ENCODE data around the gene LIME1. TPM values are rescaled to one million over a fixed set of nuclear protein-coding genes. Genes with fewer than 3 reads are reported as not detected.

LIME1 gene
- total RNA-seq, 2 experiments from 2014 or later: 75.6 to 76.4 TPM

GRCh38 chr20:63703976-63704748 lies 32.3 kb upstream of the LIME1 start:
- POLR2A ChIA-PET: no interaction called here
- intact Hi-C loops (cut with micrococcal nuclease; ENCODE audit: unreplicated experiment): no loop called here
- H3K36me3 ChIP-seq (ENCODE audit: insufficient read depth, low read length): peaks cover 51% of the 10 kb centered on the region
- no peak for DNase-seq (ENCODE audit: low spot score)
- no peaks in the 10 kb centered on the region for H3K9me3 ChIP-seq (ENCODE audit: low read length)
- no peaks in the 10 kb centered on the region for H3K9me2 ChIP-seq (ENCODE audit: insufficient read depth, low read length)
- BruUV-seq (replicated peaks): no TSS peak
- TF ChIP-seq EZH2phosphoT487 (IDR thresholded peaks at IDR 0.05; ENCODE audit: borderline replicate concordance, low read depth, low read length) (no peak), CTCF (conservative IDR thresholded peaks at IDR 0.05; ENCODE audit: low read length) (no peak)
- H3K4me1 ChIP-seq (ENCODE audit: insufficient read depth, low read length, poor library complexity, severe bottlenecking): peaks cover 21% of the 10 kb centered on the region
- no peak overlapping the region for H3K27ac ChIP-seq (ENCODE audit: low read depth, low read length, poor library complexity, severe bottlenecking)
- H3K4me3 ChIP-seq (ENCODE audit: low read depth, low read length, poor library complexity, severe bottlenecking): no peak overlapping the region
- CTCF ChIA-PET (ENCODE audit: unreplicated experiment): no interaction called here
- H2AFZ ChIP-seq (ENCODE audit: low read length): no peak overlapping the region
- peaks cover 33% of the 10 kb centered on the region for H3K79me2 ChIP-seq (ENCODE audit: insufficient read depth, low read depth, low read length)
- H4K20me1 ChIP-seq (ENCODE audit: insufficient read depth, low read length): peaks cover 8% of the 10 kb centered on the region; the same call in 1 of the 2 replicates
- H3K4me2 ChIP-seq (ENCODE audit: low read length): no peak overlapping the region

- Histone ChIP-seq H3K9me2 (ENCODE audit: insufficient read depth, low read length) (no peaks in the 10 kb centered on the region), H3K79me2 (ENCODE audit: insufficient read depth, low read depth, low read length) (peaks cover 39% of the 10 kb centered on the region), H3K9me3 (ENCODE audit: low read length) (no peaks in the 10 kb centered on the region), H2AFZ (ENCODE audit: low read length) (no peak overlapping the region), H3K4me1 (ENCODE audit: insufficient read depth, low read length, poor library complexity, severe bottlenecking) (peaks cover 21% of the 10 kb centered on the region), H3K4me3 (ENCODE audit: low read depth, low read length, poor library complexity, severe bottlenecking) (no peak overlapping the region), H3K4me2 (ENCODE audit: low read length) (no peak overlapping the region), H3K27ac (ENCODE audit: low read depth, low read length, poor library complexity, severe bottlenecking) (no peak overlapping the region), H4K20me1 (ENCODE audit: insufficient read depth, low read length) (peaks cover 8% of the 10 kb centered on the region; the same call in 1 of the 2 replicates), H3K36me3 (ENCODE audit: insufficient read depth, low read length) (peaks cover 54% of the 10 kb centered on the region)
- intact Hi-C loops (cut with micrococcal nuclease; ENCODE audit: unreplicated experiment): loop anchor here (5.0 kb wide), 1 partner anchor 83 kb away; no protein-coding TSS in a partner anchor
- ChIA-PET CTCF (ENCODE audit: unreplicated experiment) (no interaction called here), POLR2A (no interaction called here)
- no peak for TF ChIP-seq CTCF (conservative IDR thresholded peaks at IDR 0.05; ENCODE audit: low read length)
- TF ChIP-seq EZH2phosphoT487 (IDR thresholded peaks at IDR 0.05; ENCODE audit: borderline replicate concordance, low read depth, low read length): no peak
- no peak for DNase-seq (ENCODE audit: low spot score)
- no TSS peak for BruUV-seq (replicated peaks)
These were observed 31.7 kb upstream of the LIME1 start for GRCh38 chr20:63704749-63705117.

Measured in OCI-LY7 (cell line).